H1 (cell line): Measurements from ENCODE around the gene WWC2. TPM values are rescaled to one million over a fixed set of nuclear protein-coding genes. Genes with fewer than 3 reads are reported as not detected.

ENCODE experiments used
- CTCF ChIA-PET: fragments of 300-600 bp; sonication (Branson Sonifier 250); formaldehyde crosslinking; loops from one replicate; lab custom pipeline; 2021; ENCODE audit not compliant: partially characterized antibody; lab: Charles Lee
- POLR2A ChIA-PET: fragments of 300-600 bp; sonication (Branson Sonifier 250); formaldehyde crosslinking; loops from one replicate; lab custom pipeline; 2021; ENCODE audit warnings: inconsistent platforms; ENCODE audit not compliant: partially characterized antibody; lab: Charles Lee
- DNase-seq, 2 experiments: peaks; one replicate each; pipeline versions ENCODE4 v3.0.0 to v3.0.0-alpha.2; 2010 to 2022; ENCODE audit warnings: low spot score in 2 of 2, low read depth in 1 of 2, mixed read lengths in 1 of 2
- FAIRE-seq: peaks from 2 replicates; lab custom pipeline; 2011; peaks lifted over from hg19 to GRCh38; lab: Jason Lieb, UNC
- H2AFZ ChIP-seq: 2 replicates; pipeline ENCODE4 v1.8.1; 2012; ENCODE audit warnings: low read length, inconsistent platforms
- H2AK5ac ChIP-seq: 2 replicates; pipeline ENCODE4 v1.6.1; 2013; ENCODE audit warnings: low read depth, low read length
- H2BK120ac ChIP-seq: replicated peaks from 2 replicates; pipeline ENCODE3; 2013; ENCODE audit warnings: low read depth, low read length, inconsistent platforms
- H2BK12ac ChIP-seq: 2 replicates; pipeline ENCODE4 v1.6.1; 2013; ENCODE audit warnings: low read depth, low read length
- H2BK15ac ChIP-seq: 2 replicates; pipeline ENCODE4 v1.6.1; 2013; ENCODE audit warnings: low read length
- H2BK20ac ChIP-seq: 2 replicates; pipeline ENCODE4 v1.6.1; 2013; ENCODE audit warnings: low read length
- H2BK5ac ChIP-seq: 2 replicates; pipeline ENCODE4 v1.6.1; 2013; ENCODE audit warnings: low read depth, low read length
- H3K14ac ChIP-seq: 2 replicates; pipeline ENCODE4 v1.6.1; 2013; ENCODE audit warnings: inconsistent platforms; ENCODE audit not compliant: insufficient read length
- H3K18ac ChIP-seq: 2 replicates; pipeline ENCODE4 v1.6.1; 2013; ENCODE audit warnings: low read length; ENCODE audit errors: extremely low read depth
- H3K23ac ChIP-seq: 2 replicates; pipeline ENCODE4 v1.6.1; 2013; ENCODE audit warnings: inconsistent platforms; ENCODE audit not compliant: insufficient read length
- H3K23me2 ChIP-seq: 2 replicates; pipeline ENCODE4 v1.6.1; 2013; ENCODE audit warnings: low read depth, low read length
- H3K27ac ChIP-seq: 2 replicates; pipeline ENCODE4 v1.6.1; 2011; ENCODE audit warnings: low read depth, low read length, inconsistent platforms
- H3K27me3 ChIP-seq, 4 experiments: replicated peaks in 1 of 4; 1 replicate in 1 of 4; 2 replicates in 3 of 4; pipeline versions ENCODE4 v1.6.1 to v1.8.1; 2011 to 2013; ENCODE audit warnings: low read length in 3 of 4, mild to moderate bottlenecking in 3 of 4, inconsistent platforms in 2 of 4, mixed read lengths in 2 of 4, moderate library complexity in 1 of 4; ENCODE audit not compliant: control insufficient read depth in 3 of 4, insufficient read depth in 3 of 4; ENCODE audit errors: extremely low read depth in 1 of 4
- H3K36me3 ChIP-seq, 4 experiments: 2 replicates each; pipeline versions ENCODE4 v1.6.1 to v1.8.1; 2011 to 2013; ENCODE audit warnings: mild to moderate bottlenecking in 4 of 4, low read length in 3 of 4, moderate library complexity in 2 of 4, control low read depth in 1 of 4, inconsistent platforms in 1 of 4; ENCODE audit not compliant: insufficient read depth in 4 of 4, control insufficient read depth in 2 of 4
- H3K4ac ChIP-seq: replicated peaks from 2 replicates; pipeline ENCODE3; 2013; ENCODE audit warnings: low read length, low read depth, mixed read lengths, inconsistent platforms; ENCODE audit not compliant: insufficient read length
- H3K4me1 ChIP-seq, 4 experiments: replicated peaks in 1 of 4; 1 replicate in 1 of 4; 2 replicates in 3 of 4; pipeline versions ENCODE4 v1.6.1 to v1.8.1; 2011 to 2013; ENCODE audit warnings: low read length in 3 of 4, inconsistent platforms in 2 of 4, mixed read lengths in 1 of 4; ENCODE audit not compliant: insufficient read depth in 4 of 4, control insufficient read depth in 3 of 4
- H3K4me2 ChIP-seq, 2 experiments: 2 replicates each; pipeline versions ENCODE4 v1.6.1 to v1.8.1; 2011 to 2013; ENCODE audit warnings: low read depth in 2 of 2, low read length in 2 of 2, control low read depth in 1 of 2, inconsistent platforms in 1 of 2, mild to moderate bottlenecking in 1 of 2; ENCODE audit not compliant: insufficient read depth in 1 of 2
- H3K4me3 ChIP-seq, 4 experiments: fragments of 200-600, 300-600 bp in 1 of 4; sonication (generic), shearing (Covaris generic), sonication (Bioruptor Twin) in 1 of 4; 2 replicates each; pipeline versions ENCODE4 v1.5.1 to v1.8.1; 2011 to 2016; ENCODE audit warnings: low read length in 4 of 4, low read depth in 3 of 4, control low read depth in 2 of 4, inconsistent platforms in 2 of 4, mild to moderate bottlenecking in 2 of 4, mixed read lengths in 1 of 4, moderate library complexity in 1 of 4; ENCODE audit not compliant: insufficient read depth in 2 of 4; ENCODE audit errors: extremely low read depth in 1 of 4
- H3K56ac ChIP-seq: replicated peaks from 2 replicates; pipeline ENCODE3; 2013; ENCODE audit warnings: low read depth, mild to moderate bottlenecking, mixed read lengths, low read length, inconsistent platforms; ENCODE audit not compliant: insufficient read length
- H3K79me1 ChIP-seq: 2 replicates; pipeline ENCODE4 v1.6.1; 2013; ENCODE audit warnings: low read depth, low read length, control low read depth
- H3K79me2 ChIP-seq, 2 experiments: 2 replicates each; pipeline versions ENCODE4 v1.6.1 to v1.8.1; 2012 to 2013; ENCODE audit warnings: low read length in 2 of 2, mild to moderate bottlenecking in 2 of 2, inconsistent platforms in 1 of 2; ENCODE audit not compliant: insufficient read depth in 2 of 2, control insufficient read depth in 1 of 2
- H3K9ac ChIP-seq, 4 experiments: replicated peaks in 1 of 4; 1 replicate in 1 of 4; 2 replicates in 3 of 4; pipeline versions ENCODE4 v1.6.1 to v1.8.1; 2011 to 2013; ENCODE audit warnings: low read depth in 3 of 4, low read length in 3 of 4, control low read depth in 2 of 4, mild to moderate bottlenecking in 2 of 4, moderate library complexity in 2 of 4, inconsistent platforms in 1 of 4; ENCODE audit errors: extremely low read depth in 1 of 4
- H3K9me3 ChIP-seq, 2 experiments: 2 replicates each; pipeline versions ENCODE4 v1.6.1 to v1.8.1; 2012 to 2013; ENCODE audit warnings: mild to moderate bottlenecking in 2 of 2, moderate library complexity in 2 of 2, control low read depth in 1 of 2, inconsistent platforms in 1 of 2, low read depth in 1 of 2, low read length in 1 of 2, mixed read lengths in 1 of 2; ENCODE audit not compliant: insufficient read depth in 2 of 2
- H4K20me1 ChIP-seq, 2 experiments: replicated peaks in 1 of 2; 2 replicates each; pipeline versions ENCODE3 to v1.8.1; 2011 to 2013; ENCODE audit warnings: inconsistent platforms in 2 of 2, low read length in 2 of 2, mild to moderate bottlenecking in 1 of 2; ENCODE audit not compliant: insufficient read depth in 2 of 2, control insufficient read depth in 1 of 2
- H4K5ac ChIP-seq: 2 replicates; pipeline ENCODE4 v1.6.1; 2013; ENCODE audit warnings: low read length, low read depth, mixed read lengths, inconsistent platforms; ENCODE audit not compliant: insufficient read length
- H4K8ac ChIP-seq: 2 replicates; pipeline ENCODE4 v1.8.0; 2013; ENCODE audit warnings: mild to moderate bottlenecking, moderate library complexity, low read length, inconsistent platforms; ENCODE audit not compliant: insufficient read depth; ENCODE audit errors: extremely low read depth
- H4K91ac ChIP-seq: replicated peaks from 2 replicates; pipeline ENCODE3; 2013; ENCODE audit warnings: low read length, mixed read lengths, inconsistent platforms; ENCODE audit not compliant: insufficient read length
- JUND ChIP-seq: IDR thresholded peaks from 2 replicates; pipeline ENCODE4 v1.6.1; 2011; ENCODE audit warnings: mild to moderate bottlenecking, improper control_type of control experiment, low read length
- TCF12 ChIP-seq: IDR thresholded peaks from 2 replicates; pipeline ENCODE4 v1.6.1; 2011; ENCODE audit warnings: low read depth, mild to moderate bottlenecking, low read length
- YY1 ChIP-seq: IDR thresholded peaks from 2 replicates; pipeline ENCODE4 v1.6.1; 2011; ENCODE audit warnings: low read depth, mild to moderate bottlenecking, low read length
- WGBS, 2 experiments: shearing (Covaris generic) in 1 of 2; methylation state at CpG; one replicate each; pipeline versions ENCODE4 v1.1.6 to v1.1.7; 2013 to 2015; ENCODE audit warnings: low lambda C conversion rate in 2 of 2, mixed read lengths in 2 of 2, inconsistent platforms in 1 of 2, low coverage in 1 of 2, missing lambda C conversion rate in 1 of 2; ENCODE audit not compliant: insufficient replicate concordance in 2 of 2, insufficient coverage in 1 of 2, insufficient read length in 1 of 2; ENCODE audit errors: extremely low coverage in 1 of 2, missing lambda C conversion rate in 1 of 2; 5-methylcytosine and 5-hydroxymethylcytosine counted together
- polyA plus RNA-seq, 7 experiments: library from polyadenylated mRNA; depleted of rRNA in 3 of 7; stranded (reverse) in 5 of 7; unstranded in 2 of 7; fragments of >200 nt in 5 of 7; fragments of 200-250 nt in 2 of 7; gene quantifications; 1 replicate in 5 of 7; 2 replicates in 1 of 7; 4 replicates in 1 of 7; pipeline versions ENCODE4 v1.2.1 to v1.2.3, GENCODE V29; 2011 to 2013; ENCODE audit warnings: missing spikeins in 2 of 7, mixed read lengths in 2 of 7
- total RNA-seq: library from RNA; stranded (reverse); fragmentation: NEBNext Ultra II Directional; extraction: Animal tissue kit (Norgen Biotek cat#: 25700); gene quantifications from 2 replicates; pipeline ENCODE4 v1.2.1, GENCODE V29; 2021
- TF ChIP-seq, protein P1 (sequence below): IDR thresholded peaks from 2 replicates; pipeline ENCODE4 v1.6.1; 2012; ENCODE audit warnings: inconsistent platforms

WWC2 gene
- total and polyA plus RNA-seq, 2 of the 8 experiments (the other 6 are each of a cell fraction or from before 2014, with no cell fraction given), result 17.6 to 135 TPM

DNA sequence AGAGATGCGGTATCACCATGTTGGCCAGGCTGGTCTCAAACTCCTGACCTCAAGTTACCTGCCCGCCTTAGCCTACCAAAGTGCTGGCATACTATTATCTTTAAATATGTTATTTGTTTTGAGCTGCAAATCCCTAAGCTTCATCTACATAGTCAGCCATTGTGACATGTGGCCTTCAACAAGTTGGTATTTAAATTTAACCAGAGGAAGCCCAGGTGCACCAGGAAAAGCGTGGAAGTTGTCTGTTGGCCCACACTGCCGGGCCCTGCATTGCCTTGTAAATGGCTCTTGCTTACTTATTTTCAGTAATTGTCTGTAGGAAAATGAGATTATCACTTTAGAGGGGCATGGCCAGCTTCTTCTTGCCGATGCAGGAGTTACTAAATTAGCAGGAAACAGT is 6.0 kb downstream of the WWC2 start:
- Histone ChIP-seq H2BK120ac (peak overlapping the region; percentile 94), H3K79me1 (peaks cover 2% of the 10 kb centered on the region; the same call in 1 of the 2 replicates), H3K4me2 (peak overlapping the region; percentile 33 to 37; a peak in 3 of 4 replicates), H3K18ac (no peak overlapping the region), H3K79me2 (peaks cover 49 to 100% of the 10 kb centered on the region in 2 experiments), H3K23ac (no peak overlapping the region), H2BK12ac (no peak overlapping the region), H2BK5ac (peak overlapping the region; percentile 40), H3K4ac (peak overlapping the region; percentile 5), H2AFZ (no peak overlapping the region), H2BK15ac (no peak overlapping the region), H3K27ac (peak overlapping the region; percentile 17; the same call in 1 of the 2 replicates), H4K8ac (no peak overlapping the region), H3K4me3 (peak overlapping the region in 1 of 4 experiments; percentile 8; a peak in 1 of 8 replicates), H4K91ac (peak overlapping the region; percentile 65), H3K4me1 (peaks cover 2 to 31% (median 14%) of the 10 kb centered on the region in 4 experiments; a peak in 6 of 7 replicates), H3K36me3 (no peaks in the 10 kb centered on the region; a peak in 1 of 8 replicates), H3K27me3 (no peaks in the 10 kb centered on the region), H3K23me2 (peaks cover 4% of the 10 kb centered on the region; the same call in 1 of the 2 replicates), H4K5ac (no peak overlapping the region), H3K9ac (no peak overlapping the region), H4K20me1 (peaks cover 11 to 12% of the 10 kb centered on the region in 2 experiments), H3K14ac (no peak overlapping the region), H2AK5ac (no peak overlapping the region; the same call in 1 of the 2 replicates), H2BK20ac (no peak overlapping the region; the same call in 1 of the 2 replicates), H3K56ac (no peak overlapping the region), H3K9me3 (no peaks in the 10 kb centered on the region)
- WGBS, 2 experiments, result 34% methylated on average over 5 of the region's 5 CpGs; no CpG with 5 or more reads in 1 of the 2 experiments
- TF ChIP-seq JUND (no peak), YY1 (peak; percentile 69), TCF12 (0 out of 2 replicates have a peak, but pooled peaks have one; percentile 27)
- TF ChIP-seq, protein P1, sequence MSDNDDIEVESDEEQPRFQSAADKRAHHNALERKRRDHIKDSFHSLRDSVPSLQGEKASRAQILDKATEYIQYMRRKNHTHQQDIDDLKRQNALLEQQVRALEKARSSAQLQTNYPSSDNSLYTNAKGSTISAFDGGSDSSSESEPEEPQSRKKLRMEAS, result 0 out of 2 replicates have a peak, but pooled peaks have one; percentile 33
- DNase-seq (no peak), FAIRE-seq (no peak)
- ChIA-PET CTCF (interaction anchor here (0.5 to 2.7 kb wide), 13 partner anchors 9 to 960 kb away, joined by 3 to 13 read pairs (median 4); partner anchors contain the start of gene CDKN2AIP), POLR2A (interaction anchor here (0.6 to 3.5 kb wide), 11 partner anchors 8 to 145 kb away, joined by 3 to 19 read pairs (median 4); partner anchors contain the start of gene WWC2)
